Hepatocyte (in vitro differentiated cells): Measurements from ENCODE around the gene PDK2. TPM values are rescaled to one million over a fixed set of nuclear protein-coding genes. Genes with fewer than 3 reads are reported as not detected.
A peak's percentile ranks its signal among the peaks of the same experiment; 100 is the strongest.

Source experiments
- DNase-seq: peaks from one replicate; pipeline ENCODE4 v3.0.0-alpha.2; 2016; ENCODE audit warnings: low spot score
- H2AFZ ChIP-seq: fragments of 200-600 bp; sonication (generic); 2 replicates; pipeline ENCODE4 v1.6.0; 2016; ENCODE audit warnings: antibody characterized with exemption, mild to moderate bottlenecking
- H3K27ac ChIP-seq: fragments of 200-600 bp; sonication (generic); 2 replicates; pipeline ENCODE4 v1.5.1; 2016; ENCODE audit warnings: mild to moderate bottlenecking
- H3K27me3 ChIP-seq: fragments of 200-600 bp; sonication (generic); 2 replicates; pipeline ENCODE4 v1.6.1; 2016
- H3K36me3 ChIP-seq: fragments of 200-600 bp; sonication (generic); replicated peaks from 2 replicates; pipeline ENCODE4 v1.5.1; 2016; ENCODE audit warnings: low read depth; ENCODE audit not compliant: insufficient read depth
- H3K4me1 ChIP-seq: fragments of 200-600 bp; sonication (generic); 2 replicates; pipeline ENCODE4 v1.5.1; 2016; ENCODE audit warnings: mild to moderate bottlenecking, moderate library complexity; ENCODE audit not compliant: insufficient read depth
- H3K4me2 ChIP-seq: fragments of 200-600 bp; sonication (generic); 2 replicates; pipeline ENCODE4 v1.6.0; 2016
- H3K4me3 ChIP-seq: fragments of 200-600 bp; sonication (generic); 2 replicates; pipeline ENCODE4 v1.5.1; 2016; ENCODE audit warnings: mild to moderate bottlenecking
- H3K79me2 ChIP-seq: fragments of 200-600 bp; sonication (generic); 2 replicates; pipeline ENCODE4 v1.6.0; 2017; ENCODE audit warnings: mild to moderate bottlenecking
- H3K9me2 ChIP-seq: fragments of 200-600 bp; sonication (generic); replicated peaks from 2 replicates; pipeline ENCODE4 v1.6.0; 2017; ENCODE audit warnings: mild to moderate bottlenecking; ENCODE audit not compliant: insufficient read depth
- H3K9me3 ChIP-seq: fragments of 200-600 bp; sonication (generic); 2 replicates; pipeline ENCODE4 v1.5.1; 2016; ENCODE audit warnings: low read depth, mild to moderate bottlenecking
- H4K20me1 ChIP-seq: fragments of 200-600 bp; sonication (generic); 2 replicates; pipeline ENCODE4 v1.6.0; 2016; ENCODE audit warnings: mild to moderate bottlenecking; ENCODE audit not compliant: insufficient read depth, poor library complexity, severe bottlenecking
- EZH2 ChIP-seq: fragments of 200-600 bp; sonication (generic); IDR thresholded peaks from 2 replicates; pipeline ENCODE4 v1.6.1; 2016; ENCODE audit warnings: antibody characterized with exemption, mild to moderate bottlenecking, borderline replicate concordance
- EZH2phosphoT487 ChIP-seq: fragments of 200-600 bp; sonication (generic); IDR thresholded peaks from one replicate; pipeline ENCODE4 v1.6.1; 2018; ENCODE audit warnings: antibody characterized with exemption, mild to moderate bottlenecking, low read depth, moderate library complexity; ENCODE audit not compliant: unreplicated experiment, severe bottlenecking
- WGBS: methylation state at CpG from one replicate; pipeline ENCODE4 v1.1.6; 2016; ENCODE audit warnings: low lambda C conversion rate; ENCODE audit errors: missing lambda C conversion rate; 5-methylcytosine and 5-hydroxymethylcytosine counted together
- polyA plus RNA-seq: library from polyadenylated mRNA; unstranded; fragments of >200 nt; fragmentation: Nextera tagmentation; extraction: Ambion mirVana; gene quantifications from 2 replicates; pipeline ENCODE4 v1.2.1, GENCODE V29; 2016
- total RNA-seq: library from RNA; depleted of rRNA; stranded (reverse); fragments of >200 nt; gene quantifications from 2 replicates; pipeline ENCODE4 v1.2.3, GENCODE V29; 2014
- TF ChIP-seq, protein P1 (sequence below): fragments of 200-600 bp; sonication (generic); IDR thresholded peaks from 2 replicates; pipeline ENCODE4 v1.5.1; 2016; ENCODE audit warnings: antibody characterized with exemption, mild to moderate bottlenecking; ENCODE audit not compliant: poor library complexity

The PDK2 gene
- total and polyA plus RNA-seq, 2 experiments from 2014 or later, result 42.7 to 56.9 TPM

DNA sequence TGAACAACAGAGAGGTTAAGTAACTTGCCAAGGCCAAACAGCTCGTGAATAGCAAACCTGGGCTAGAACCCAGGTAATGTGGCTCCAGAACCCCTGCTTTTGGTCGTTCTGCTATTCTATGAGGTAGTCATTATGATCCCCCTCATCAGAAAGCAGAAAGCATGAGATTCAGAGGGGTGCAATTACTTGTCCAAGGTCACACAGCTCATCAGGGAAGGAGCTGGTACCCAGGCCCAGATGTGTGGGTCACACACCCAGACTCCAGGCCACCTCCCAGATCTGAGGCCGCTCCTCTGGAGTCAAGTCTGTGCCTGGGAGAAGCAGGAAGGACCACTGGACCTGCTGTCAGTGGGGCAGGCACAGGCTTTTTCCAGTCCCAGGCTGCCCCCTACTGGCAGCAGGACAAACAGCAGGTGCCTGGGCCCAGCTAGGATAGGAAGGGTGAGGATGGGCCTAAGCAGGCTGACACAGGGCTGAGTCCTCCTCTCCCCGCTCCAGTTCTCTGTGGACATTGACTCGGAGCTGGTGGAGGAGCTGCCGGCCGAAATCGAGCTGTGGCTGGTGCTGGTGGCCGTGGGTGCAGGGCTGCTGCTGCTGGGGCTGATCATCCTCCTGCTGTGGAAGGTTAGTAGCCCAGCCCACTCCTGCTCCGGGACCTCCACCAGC, 7.8 kb upstream of the PDK2 start:
- WGBS, result 51% methylated on average over 10 of the region's 10 CpGs
- no peaks in the 10 kb centered on the region for H3K9me2 ChIP-seq
- no peaks in the 10 kb centered on the region for H3K27me3 ChIP-seq
- no peaks in the 10 kb centered on the region for H3K4me1 ChIP-seq
- H3K4me3 ChIP-seq, result no peak overlapping the region
- H3K9me3 ChIP-seq, result no peaks in the 10 kb centered on the region
- H2AFZ ChIP-seq, result no peak overlapping the region
- TF ChIP-seq EZH2, result no peak
- TF ChIP-seq EZH2phosphoT487, result no peak
- TF ChIP-seq, protein P1, sequence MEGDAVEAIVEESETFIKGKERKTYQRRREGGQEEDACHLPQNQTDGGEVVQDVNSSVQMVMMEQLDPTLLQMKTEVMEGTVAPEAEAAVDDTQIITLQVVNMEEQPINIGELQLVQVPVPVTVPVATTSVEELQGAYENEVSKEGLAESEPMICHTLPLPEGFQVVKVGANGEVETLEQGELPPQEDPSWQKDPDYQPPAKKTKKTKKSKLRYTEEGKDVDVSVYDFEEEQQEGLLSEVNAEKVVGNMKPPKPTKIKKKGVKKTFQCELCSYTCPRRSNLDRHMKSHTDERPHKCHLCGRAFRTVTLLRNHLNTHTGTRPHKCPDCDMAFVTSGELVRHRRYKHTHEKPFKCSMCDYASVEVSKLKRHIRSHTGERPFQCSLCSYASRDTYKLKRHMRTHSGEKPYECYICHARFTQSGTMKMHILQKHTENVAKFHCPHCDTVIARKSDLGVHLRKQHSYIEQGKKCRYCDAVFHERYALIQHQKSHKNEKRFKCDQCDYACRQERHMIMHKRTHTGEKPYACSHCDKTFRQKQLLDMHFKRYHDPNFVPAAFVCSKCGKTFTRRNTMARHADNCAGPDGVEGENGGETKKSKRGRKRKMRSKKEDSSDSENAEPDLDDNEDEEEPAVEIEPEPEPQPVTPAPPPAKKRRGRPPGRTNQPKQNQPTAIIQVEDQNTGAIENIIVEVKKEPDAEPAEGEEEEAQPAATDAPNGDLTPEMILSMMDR, result peak; percentile 93
- no peaks in the 10 kb centered on the region for H4K20me1 ChIP-seq
- peak; percentile 80 for DNase-seq
- no peak overlapping the region for H3K27ac ChIP-seq
- H3K4me2 ChIP-seq, result no peak overlapping the region
- H3K79me2 ChIP-seq, result no peaks in the 10 kb centered on the region
- no peaks in the 10 kb centered on the region for H3K36me3 ChIP-seq

DNA sequence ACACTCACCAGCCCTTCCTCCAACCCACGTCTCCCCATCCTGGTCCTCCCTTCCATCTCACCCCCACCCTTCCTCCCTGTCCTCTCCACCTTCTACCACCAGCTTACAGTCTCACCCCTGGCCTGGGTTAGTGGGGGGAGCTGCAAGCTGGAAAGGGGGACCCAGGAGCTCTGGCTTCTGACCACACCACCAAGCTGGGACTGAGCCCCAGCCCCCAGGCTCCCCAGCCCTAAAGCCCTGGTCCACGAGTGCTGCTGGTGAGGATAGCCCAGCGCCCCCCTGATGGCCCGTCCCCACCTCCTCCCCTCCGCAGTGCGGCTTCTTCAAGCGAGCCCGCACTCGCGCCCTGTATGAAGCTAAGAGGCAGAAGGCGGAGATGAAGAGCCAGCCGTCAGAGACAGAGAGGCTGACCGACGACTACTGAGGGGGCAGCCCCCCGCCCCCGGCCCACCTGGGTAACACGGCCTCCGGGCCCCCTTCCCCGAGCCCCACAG, 7.2 kb upstream of the PDK2 start:
- Histone ChIP-seq H3K27me3 (no peaks in the 10 kb centered on the region), H3K4me3 (no peak overlapping the region), H4K20me1 (no peaks in the 10 kb centered on the region), H3K4me1 (no peaks in the 10 kb centered on the region), H3K4me2 (no peak overlapping the region), H3K9me3 (no peaks in the 10 kb centered on the region), H3K36me3 (no peaks in the 10 kb centered on the region), H2AFZ (no peak overlapping the region), H3K79me2 (no peaks in the 10 kb centered on the region), H3K27ac (no peak overlapping the region), H3K9me2 (no peaks in the 10 kb centered on the region)
- TF ChIP-seq EZH2, result no peak
- TF ChIP-seq EZH2phosphoT487, result no peak
- DNase-seq, result no peak
- WGBS, result 83% methylated on average over 6 of the region's 19 CpGs

DNA sequence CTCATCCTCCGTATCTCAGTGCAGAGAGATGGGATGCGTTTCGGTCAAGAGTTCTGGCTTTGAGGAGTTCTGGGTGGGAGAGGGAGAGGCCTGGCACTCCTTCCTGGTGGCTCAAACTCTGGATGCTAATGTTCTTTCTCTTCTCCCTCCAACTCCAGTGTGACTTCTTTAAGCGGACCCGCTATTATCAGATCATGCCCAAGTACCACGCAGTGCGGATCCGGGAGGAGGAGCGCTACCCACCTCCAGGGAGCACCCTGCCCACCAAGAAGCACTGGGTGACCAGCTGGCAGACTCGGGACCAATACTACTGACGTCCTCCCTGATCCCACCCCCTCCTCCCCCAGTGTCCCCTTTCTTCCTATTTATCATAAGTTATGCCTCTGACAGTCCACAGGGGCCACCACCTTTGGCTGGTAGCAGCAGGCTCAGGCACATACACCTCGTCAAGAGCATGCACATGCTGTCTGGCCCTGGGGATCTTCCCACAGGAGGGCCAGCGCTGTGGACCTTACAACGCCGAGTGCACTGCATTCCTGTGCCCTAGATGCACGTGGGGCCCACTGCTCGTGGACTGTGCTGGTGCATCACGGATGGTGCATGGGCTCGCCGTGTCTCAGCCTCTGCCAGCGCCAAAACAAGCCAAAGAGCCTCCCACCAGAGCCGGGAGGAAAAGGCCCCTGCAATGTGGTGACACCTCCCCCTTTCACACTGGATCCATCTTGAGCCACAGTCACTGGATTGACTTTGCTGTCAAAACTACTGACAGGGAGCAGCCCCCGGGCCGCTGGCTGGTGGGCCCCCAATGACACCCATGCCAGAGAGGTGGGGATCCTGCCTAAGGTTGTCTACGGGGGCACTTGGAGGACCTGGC, 6.0 kb upstream of the PDK2 start:
- TF ChIP-seq EZH2phosphoT487 (no peak), EZH2 (no peak)
- TF ChIP-seq, protein P1, result no peak
- Histone ChIP-seq H3K27ac (no peak overlapping the region), H3K4me3 (no peak overlapping the region), H3K9me2 (no peaks in the 10 kb centered on the region), H3K79me2 (no peaks in the 10 kb centered on the region), H4K20me1 (no peaks in the 10 kb centered on the region), H3K4me2 (no peak overlapping the region), H3K4me1 (no peaks in the 10 kb centered on the region), H2AFZ (no peak overlapping the region), H3K36me3 (no peaks in the 10 kb centered on the region), H3K9me3 (no peaks in the 10 kb centered on the region), H3K27me3 (no peaks in the 10 kb centered on the region)
- 90% methylated on average over 25 of the region's 25 CpGs for WGBS
- DNase-seq, result no peak

DNA sequence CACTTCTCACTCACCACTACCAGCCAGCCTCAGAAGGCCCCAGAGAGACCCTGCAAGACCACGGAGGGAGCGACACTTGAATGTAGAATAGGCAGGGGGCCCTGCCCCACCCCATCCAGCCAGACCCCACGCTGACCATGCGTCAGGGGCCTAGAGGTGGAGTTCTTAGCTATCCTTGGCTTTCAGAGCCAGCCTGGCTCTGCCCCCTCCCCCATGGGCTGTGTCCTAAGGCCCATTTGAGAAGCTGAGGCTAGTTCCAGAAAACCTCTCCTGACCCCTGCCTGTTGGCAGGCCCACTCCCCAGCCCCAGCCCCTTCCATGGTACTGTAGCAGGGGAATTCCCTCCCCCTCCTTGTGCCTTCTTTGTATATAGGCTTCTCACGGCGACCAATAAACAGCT, 5.1 kb upstream of the PDK2 start:
- no peaks in the 10 kb centered on the region for H3K36me3 ChIP-seq
- no peak for TF ChIP-seq EZH2phosphoT487
- TF ChIP-seq, protein P1, result no peak
- TF ChIP-seq EZH2, result no peak
- H3K4me2 ChIP-seq, result no peak overlapping the region
- no peaks in the 10 kb centered on the region for H3K9me3 ChIP-seq
- no peak for DNase-seq
- no peaks in the 10 kb centered on the region for H3K79me2 ChIP-seq
- no peak overlapping the region for H3K27ac ChIP-seq
- no peak overlapping the region for H3K4me3 ChIP-seq
- H2AFZ ChIP-seq, result no peak overlapping the region
- H4K20me1 ChIP-seq, result no peaks in the 10 kb centered on the region
- H3K4me1 ChIP-seq, result no peaks in the 10 kb centered on the region
- no peaks in the 10 kb centered on the region for H3K9me2 ChIP-seq
- H3K27me3 ChIP-seq, result no peaks in the 10 kb centered on the region
- WGBS, result 86% methylated on average over 6 of the region's 6 CpGs
